ENCODE measurements around the gene TMBIM4.

The TMBIM4 gene

GRCh38 chr12:66203820-66204219, 34.0 kb upstream of the TMBIM4 start:
- no peak for DNase-seq
- Histone ChIP-seq H3K4me3 (no peak overlapping the region), H3K4me1 (no peaks in the 10 kb centered on the region), H3K9me3 (no peaks in the 10 kb centered on the region), H3K27ac (no peak overlapping the region), H3K36me3 (no peaks in the 10 kb centered on the region), H3K27me3 (no peaks in the 10 kb centered on the region)
- TF ChIP-seq CTCF (IDR thresholded peaks at IDR 0.05): no peak
- intact Hi-C loops (cut with DNase I; ENCODE audit: low total_unique reads): no loop called here

GRCh38 chr12:66199831-66200509, 30.2 kb upstream of the TMBIM4 start:
- Histone ChIP-seq H3K9me3 (no peaks in the 10 kb centered on the region), H3K27me3 (no peaks in the 10 kb centered on the region), H3K4me3 (no peak overlapping the region), H3K27ac (no peak overlapping the region), H3K36me3 (no peaks in the 10 kb centered on the region), H3K4me1 (no peaks in the 10 kb centered on the region)
- no peak for DNase-seq
- no peak for TF ChIP-seq CTCF (IDR thresholded peaks at IDR 0.05)
- intact Hi-C loops (cut with DNase I; ENCODE audit: low total_unique reads): no loop called here

GRCh38 chr12:66199141-66199540, 29.3 kb upstream of the TMBIM4 start:
- intact Hi-C loops (cut with DNase I; ENCODE audit: low total_unique reads): no loop called here
- H3K4me3 ChIP-seq: no peak overlapping the region
- H3K27ac ChIP-seq: no peak overlapping the region
- no peak for TF ChIP-seq CTCF (IDR thresholded peaks at IDR 0.05)
- no peaks in the 10 kb centered on the region for H3K4me1 ChIP-seq
- H3K36me3 ChIP-seq: peaks cover 0 to 5% (median 0%) of the 10 kb centered on the region in 3 donors
- no peaks in the 10 kb centered on the region for H3K9me3 ChIP-seq
- H3K27me3 ChIP-seq: no peaks in the 10 kb centered on the region
- DNase-seq: no peak

- no peaks in the 10 kb centered on the region for H3K27me3 ChIP-seq
- no peak overlapping the region for H3K4me3 ChIP-seq
- no peaks in the 10 kb centered on the region for H3K4me1 ChIP-seq
- DNase-seq: no peak
- no peaks in the 10 kb centered on the region for H3K9me3 ChIP-seq
- peaks cover 0 to 5% (median 0%) of the 10 kb centered on the region in 3 donors for H3K36me3 ChIP-seq
- no peak for TF ChIP-seq CTCF (IDR thresholded peaks at IDR 0.05)
- intact Hi-C loops (cut with DNase I; ENCODE audit: low total_unique reads): no loop called here
- no peak overlapping the region for H3K27ac ChIP-seq
Observed at GRCh38 chr12:66197495-66197921, 27.7 kb upstream of the TMBIM4 start.

GRCh38 chr12:66196806-66197205, 27.0 kb upstream of the TMBIM4 start:
- no peaks in the 10 kb centered on the region for H3K9me3 ChIP-seq
- no peak for TF ChIP-seq CTCF (IDR thresholded peaks at IDR 0.05)
- intact Hi-C loops (cut with DNase I; ENCODE audit: low total_unique reads): no loop called here
- H3K27me3 ChIP-seq: no peaks in the 10 kb centered on the region
- no peak overlapping the region for H3K27ac ChIP-seq
- no peaks in the 10 kb centered on the region for H3K4me1 ChIP-seq
- DNase-seq: no peak
- no peak overlapping the region for H3K4me3 ChIP-seq
- H3K36me3 ChIP-seq: peaks cover 0 to 5% (median 0%) of the 10 kb centered on the region in 3 donors
